OCI-LY3 (cell line): ENCODE results near the gene HS3ST6.

Experiments used
- CTCF ChIP-seq: fragments of 200-600, 300-600 bp; sonication (generic); IDR thresholded peaks from 2 replicates; pipeline ENCODE4 v1.5.1; 2014; ENCODE audit warnings: antibody characterized with exemption, low read length, low read depth
- EZH2phosphoT487 ChIP-seq: fragments of 200-600 bp; shearing (Covaris generic); IDR thresholded peaks from 2 replicates; pipeline ENCODE4 v1.6.1; 2018; ENCODE audit warnings: antibody characterized with exemption, mixed run types, low read depth

GRCh38 chr16:1945559-1946391, 27.6 kb upstream of the HS3ST6 start:
- TF ChIP-seq CTCF (no peak), EZH2phosphoT487 (no peak)
